ENCODE results near the gene XCR1. TPM values are rescaled to one million over a fixed set of nuclear protein-coding genes. Genes with fewer than 3 reads are reported as not detected.

XCR1 gene
- total and polyA plus RNA-seq, 2 of the 8 experiments (the other 6 are each of a cell fraction or from before 2014, with no cell fraction given): 0.53 TPM; not detected in 1

DNA sequence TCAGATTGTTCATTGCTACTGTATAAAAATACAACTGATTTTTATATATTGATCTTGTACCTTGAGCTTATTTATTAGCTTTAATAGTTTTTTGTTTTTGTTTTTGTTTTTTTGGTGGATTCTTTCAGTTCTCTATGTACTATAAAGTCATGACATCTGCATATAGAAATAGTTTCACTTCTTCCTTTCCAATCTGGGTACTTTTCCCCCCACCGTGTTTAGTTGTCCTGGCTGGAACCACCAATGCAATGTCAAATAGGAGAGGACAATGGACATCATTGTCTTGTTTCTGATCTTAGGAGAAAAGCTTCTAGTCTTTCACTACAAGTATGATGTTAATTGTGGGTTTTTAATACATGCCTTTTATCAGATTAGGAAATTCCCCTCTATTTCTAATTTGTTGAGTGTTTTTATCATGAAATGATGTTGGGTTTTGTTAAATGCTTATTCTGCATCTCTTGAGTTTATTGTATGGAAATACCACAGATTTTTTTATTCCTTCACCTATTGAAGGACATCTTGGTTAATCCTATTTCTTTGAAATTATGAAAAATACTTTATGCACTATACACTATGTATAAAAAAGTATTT is 2.8 kb upstream of the XCR1 start (continued):
- TF ChIP-seq, protein P1, sequence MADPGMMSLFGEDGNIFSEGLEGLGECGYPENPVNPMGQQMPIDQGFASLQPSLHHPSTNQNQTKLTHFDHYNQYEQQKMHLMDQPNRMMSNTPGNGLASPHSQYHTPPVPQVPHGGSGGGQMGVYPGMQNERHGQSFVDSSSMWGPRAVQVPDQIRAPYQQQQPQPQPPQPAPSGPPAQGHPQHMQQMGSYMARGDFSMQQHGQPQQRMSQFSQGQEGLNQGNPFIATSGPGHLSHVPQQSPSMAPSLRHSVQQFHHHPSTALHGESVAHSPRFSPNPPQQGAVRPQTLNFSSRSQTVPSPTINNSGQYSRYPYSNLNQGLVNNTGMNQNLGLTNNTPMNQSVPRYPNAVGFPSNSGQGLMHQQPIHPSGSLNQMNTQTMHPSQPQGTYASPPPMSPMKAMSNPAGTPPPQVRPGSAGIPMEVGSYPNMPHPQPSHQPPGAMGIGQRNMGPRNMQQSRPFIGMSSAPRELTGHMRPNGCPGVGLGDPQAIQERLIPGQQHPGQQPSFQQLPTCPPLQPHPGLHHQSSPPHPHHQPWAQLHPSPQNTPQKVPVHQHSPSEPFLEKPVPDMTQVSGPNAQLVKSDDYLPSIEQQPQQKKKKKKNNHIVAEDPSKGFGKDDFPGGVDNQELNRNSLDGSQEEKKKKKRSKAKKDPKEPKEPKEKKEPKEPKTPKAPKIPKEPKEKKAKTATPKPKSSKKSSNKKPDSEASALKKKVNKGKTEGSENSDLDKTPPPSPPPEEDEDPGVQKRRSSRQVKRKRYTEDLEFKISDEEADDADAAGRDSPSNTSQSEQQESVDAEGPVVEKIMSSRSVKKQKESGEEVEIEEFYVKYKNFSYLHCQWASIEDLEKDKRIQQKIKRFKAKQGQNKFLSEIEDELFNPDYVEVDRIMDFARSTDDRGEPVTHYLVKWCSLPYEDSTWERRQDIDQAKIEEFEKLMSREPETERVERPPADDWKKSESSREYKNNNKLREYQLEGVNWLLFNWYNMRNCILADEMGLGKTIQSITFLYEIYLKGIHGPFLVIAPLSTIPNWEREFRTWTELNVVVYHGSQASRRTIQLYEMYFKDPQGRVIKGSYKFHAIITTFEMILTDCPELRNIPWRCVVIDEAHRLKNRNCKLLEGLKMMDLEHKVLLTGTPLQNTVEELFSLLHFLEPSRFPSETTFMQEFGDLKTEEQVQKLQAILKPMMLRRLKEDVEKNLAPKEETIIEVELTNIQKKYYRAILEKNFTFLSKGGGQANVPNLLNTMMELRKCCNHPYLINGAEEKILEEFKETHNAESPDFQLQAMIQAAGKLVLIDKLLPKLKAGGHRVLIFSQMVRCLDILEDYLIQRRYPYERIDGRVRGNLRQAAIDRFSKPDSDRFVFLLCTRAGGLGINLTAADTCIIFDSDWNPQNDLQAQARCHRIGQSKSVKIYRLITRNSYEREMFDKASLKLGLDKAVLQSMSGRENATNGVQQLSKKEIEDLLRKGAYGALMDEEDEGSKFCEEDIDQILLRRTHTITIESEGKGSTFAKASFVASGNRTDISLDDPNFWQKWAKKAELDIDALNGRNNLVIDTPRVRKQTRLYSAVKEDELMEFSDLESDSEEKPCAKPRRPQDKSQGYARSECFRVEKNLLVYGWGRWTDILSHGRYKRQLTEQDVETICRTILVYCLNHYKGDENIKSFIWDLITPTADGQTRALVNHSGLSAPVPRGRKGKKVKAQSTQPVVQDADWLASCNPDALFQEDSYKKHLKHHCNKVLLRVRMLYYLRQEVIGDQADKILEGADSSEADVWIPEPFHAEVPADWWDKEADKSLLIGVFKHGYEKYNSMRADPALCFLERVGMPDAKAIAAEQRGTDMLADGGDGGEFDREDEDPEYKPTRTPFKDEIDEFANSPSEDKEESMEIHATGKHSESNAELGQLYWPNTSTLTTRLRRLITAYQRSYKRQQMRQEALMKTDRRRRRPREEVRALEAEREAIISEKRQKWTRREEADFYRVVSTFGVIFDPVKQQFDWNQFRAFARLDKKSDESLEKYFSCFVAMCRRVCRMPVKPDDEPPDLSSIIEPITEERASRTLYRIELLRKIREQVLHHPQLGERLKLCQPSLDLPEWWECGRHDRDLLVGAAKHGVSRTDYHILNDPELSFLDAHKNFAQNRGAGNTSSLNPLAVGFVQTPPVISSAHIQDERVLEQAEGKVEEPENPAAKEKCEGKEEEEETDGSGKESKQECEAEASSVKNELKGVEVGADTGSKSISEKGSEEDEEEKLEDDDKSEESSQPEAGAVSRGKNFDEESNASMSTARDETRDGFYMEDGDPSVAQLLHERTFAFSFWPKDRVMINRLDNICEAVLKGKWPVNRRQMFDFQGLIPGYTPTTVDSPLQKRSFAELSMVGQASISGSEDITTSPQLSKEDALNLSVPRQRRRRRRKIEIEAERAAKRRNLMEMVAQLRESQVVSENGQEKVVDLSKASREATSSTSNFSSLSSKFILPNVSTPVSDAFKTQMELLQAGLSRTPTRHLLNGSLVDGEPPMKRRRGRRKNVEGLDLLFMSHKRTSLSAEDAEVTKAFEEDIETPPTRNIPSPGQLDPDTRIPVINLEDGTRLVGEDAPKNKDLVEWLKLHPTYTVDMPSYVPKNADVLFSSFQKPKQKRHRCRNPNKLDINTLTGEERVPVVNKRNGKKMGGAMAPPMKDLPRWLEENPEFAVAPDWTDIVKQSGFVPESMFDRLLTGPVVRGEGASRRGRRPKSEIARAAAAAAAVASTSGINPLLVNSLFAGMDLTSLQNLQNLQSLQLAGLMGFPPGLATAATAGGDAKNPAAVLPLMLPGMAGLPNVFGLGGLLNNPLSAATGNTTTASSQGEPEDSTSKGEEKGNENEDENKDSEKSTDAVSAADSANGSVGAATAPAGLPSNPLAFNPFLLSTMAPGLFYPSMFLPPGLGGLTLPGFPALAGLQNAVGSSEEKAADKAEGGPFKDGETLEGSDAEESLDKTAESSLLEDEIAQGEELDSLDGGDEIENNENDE (IDR thresholded peaks at IDR 0.05; ENCODE audit: insufficient replicate concordance, low read length): no peak
- TF ChIP-seq POLR2A (IDR thresholded peaks at IDR 0.05; ENCODE audit: control extremely low read depth in 1 of 2, low read depth in 2 of 2, low read length in 2 of 2) (no peak), RXRA (IDR thresholded peaks at IDR 0.05; ENCODE audit: insufficient read depth, low read depth, low read length) (no peak), RBBP5 (IDR thresholded peaks at IDR 0.05; ENCODE audit: borderline replicate concordance, low read depth, low read length) (no peak), HDAC2 (IDR thresholded peaks at IDR 0.05; ENCODE audit: borderline replicate concordance in 1 of 2, low read depth in 2 of 2, low read length in 2 of 2) (no peak), CTCF (IDR thresholded peaks at IDR 0.05; ENCODE audit: control extremely low read depth in 1 of 3, insufficient read depth in 1 of 3, low read depth in 1 of 3, low read length in 3 of 3) (no peak), GABPA (IDR thresholded peaks at IDR 0.05; ENCODE audit: borderline replicate concordance, insufficient read depth, low read length) (no peak)

Data from H1 (cell line).